Heart left ventricle (tissue), 13 donors: Measurements from ENCODE around the gene ANKRD22.

Experiments used
- CTCF ChIP-seq, 12 donors: fragments of 200-600 bp; sonication (generic) in 4 of 12; IDR thresholded peaks; one replicate each; pipeline versions ENCODE4 v1.5.0 to v1.8.0; 2018 to 2022; ENCODE audit warnings: antibody characterized with exemption in 12 of 12, mild to moderate bottlenecking in 5 of 12
- POLR2A ChIP-seq, 2 donors: fragments of 450-650 bp; IDR thresholded peaks; one replicate each; pipeline ENCODE4 v1.6.1; 2017; ENCODE audit warnings: antibody characterized with exemption in 2 of 2, mild to moderate bottlenecking in 2 of 2, moderate library complexity in 2 of 2
- donor health status: ischemic (EF 13 %, LVEDD 7.1; RV severe dilation, severe dysfunction).
- donor health status: DM: no; HTN: yes; CAD: no.
- donor health status: DM: no; HTN: no; CAD: no.
- donor health status: ischemic (EF 25% LVEDD 6.9; RV normal size, moderate dysfunction).
- donor health status: ischemic (EF 25% LVEDD 5.7; RV mildly dilated, moderate dysfunction).
- donor health status: ischemic (EF 35%, LVEDD 5.7; RV mildly dilated, moderate dysfunction).
- donor health status: nonischemic (EF 11% LVEDD 7.7; RV severe dilation, severe dysfunction).
- donor health status: DM: yes; HTN: yes; CAD: no.
- donor health status: PGD.
- donor health status: ischemic (EF 29% LVEDD 5.4; RV normal size, mild dysfunction).
- donor health status: nonischemic (EF 23%, LVEDD 6.1; RV moderate dilation, normal function).

- no peak for TF ChIP-seq CTCF (IDR thresholded peaks at IDR 0.05)
- no peak for TF ChIP-seq POLR2A (IDR thresholded peaks at IDR 0.05)
Observed at GRCh38 chr10:88840104-88840503, 11.5 kb downstream of the ANKRD22 start.
